OCI-LY7 (cell line): ENCODE data around the gene ZNF205. TPM values are rescaled to one million over a fixed set of nuclear protein-coding genes. Genes with fewer than 3 reads are reported as not detected.

Experiments used
- BruUV-seq: library from RNA; stranded (reverse); fragments of 400-500 nt; replicated peaks from 2 replicates; lab custom pipeline; 2021; lab: Mats Ljungman, UMichigan
- CTCF ChIA-PET: fragments of 300-600 bp; sonication (Branson Sonifier 250); formaldehyde crosslinking; loops from one replicate; lab custom pipeline; 2022; ENCODE audit warnings: antibody characterized with exemption; ENCODE audit not compliant: unreplicated experiment; lab: Charles Lee
- POLR2A ChIA-PET: fragments of 300-600 bp; sonication (Branson Sonifier 250); formaldehyde crosslinking; loops from one replicate; lab custom pipeline; 2022; ENCODE audit warnings: antibody characterized with exemption; lab: Charles Lee
- DNase-seq: peaks from one replicate; pipeline ENCODE4 v3.0.0-alpha.2; 2015; ENCODE audit warnings: low spot score
- H2AFZ ChIP-seq: fragments of 200-600 bp; sonication (generic), shearing (Covaris generic); 2 replicates; pipeline ENCODE4 v1.6.1; 2014; ENCODE audit warnings: mild to moderate bottlenecking, antibody characterized with exemption, low read length, moderate library complexity
- H3K27ac ChIP-seq: fragments of 200-600 bp; sonication (generic); 2 replicates; pipeline ENCODE4 v1.5.1; 2014; ENCODE audit warnings: mixed run types, low read depth, mild to moderate bottlenecking, moderate library complexity, low read length, inconsistent platforms; ENCODE audit not compliant: poor library complexity, severe bottlenecking
- H3K36me3 ChIP-seq: fragments of 200-600 bp; sonication (generic); 2 replicates; pipeline ENCODE4 v1.6.1; 2014; ENCODE audit warnings: mild to moderate bottlenecking, antibody characterized with exemption, low read length, moderate library complexity, mixed read lengths; ENCODE audit not compliant: insufficient read depth
- H3K4me1 ChIP-seq: fragments of 200-600 bp; sonication (generic); 2 replicates; pipeline ENCODE4 v1.5.1; 2014; ENCODE audit warnings: mild to moderate bottlenecking, low read length; ENCODE audit not compliant: insufficient read depth, poor library complexity, severe bottlenecking
- H3K4me2 ChIP-seq: fragments of 200-600 bp; sonication (generic); 2 replicates; pipeline ENCODE4 v1.6.1; 2014; ENCODE audit warnings: mild to moderate bottlenecking, low read length
- H3K4me3 ChIP-seq: fragments of 200-600 bp; sonication (generic); 2 replicates; pipeline ENCODE4 v1.5.1; 2014; ENCODE audit warnings: mild to moderate bottlenecking, low read depth, low read length; ENCODE audit not compliant: poor library complexity, severe bottlenecking
- H3K79me2 ChIP-seq: fragments of 200-600 bp; sonication (generic); 2 replicates; pipeline ENCODE4 v1.6.1; 2016; ENCODE audit warnings: low read depth, mild to moderate bottlenecking, low read length, moderate library complexity, mixed read lengths; ENCODE audit not compliant: insufficient read depth
- H3K9me2 ChIP-seq: fragments of 200-600 bp; sonication (generic); 2 replicates; pipeline ENCODE4 v1.6.1; 2016; ENCODE audit warnings: mild to moderate bottlenecking, low read length, mixed read lengths; ENCODE audit not compliant: insufficient read depth
- H3K9me3 ChIP-seq: fragments of 200-600 bp; sonication (generic); 2 replicates; pipeline ENCODE4 v1.6.1; 2014; ENCODE audit warnings: mild to moderate bottlenecking, mixed run types, low read length, mixed read lengths
- H4K20me1 ChIP-seq: fragments of 200-600 bp; sonication (generic); 2 replicates; pipeline ENCODE4 v1.6.1; 2014; ENCODE audit warnings: mild to moderate bottlenecking, antibody characterized with exemption, low read length, moderate library complexity, mixed read lengths; ENCODE audit not compliant: insufficient read depth
- EZH2phosphoT487 ChIP-seq: fragments of 200-600 bp; sonication (generic); IDR thresholded peaks from 2 replicates; pipeline ENCODE4 v1.6.1; 2018; ENCODE audit warnings: low read depth, borderline replicate concordance, mild to moderate bottlenecking, mixed run types, antibody characterized with exemption, low read length, moderate library complexity, mixed read lengths
- intact Hi-C: fragments of 100-400 bp; cut with micrococcal nuclease; formaldehyde crosslinking; loops from one replicate; pipeline ENCODE4 v1.10.0; 2022; ENCODE audit not compliant: unreplicated experiment
- total RNA-seq, 2 experiments: library from RNA; depleted of rRNA in 1 of 2; stranded (reverse); fragments of >200 nt in 1 of 2; shearing (Covaris generic) in 1 of 2; gene quantifications; 2 replicates each; pipeline ENCODE4 v1.2.3, GENCODE V29; 2014 to 2022
- TF ChIP-seq, protein P1 (sequence below): fragments of 200-600 bp; sonication (generic); conservative IDR thresholded peaks from 2 replicates; pipeline ENCODE4 v1.5.1; 2014; ENCODE audit warnings: mild to moderate bottlenecking, antibody characterized with exemption, low read length, moderate library complexity, mixed read lengths

ZNF205 gene
- total RNA-seq, 2 experiments from 2014 or later = 0.30 to 1.2 TPM

DNA sequence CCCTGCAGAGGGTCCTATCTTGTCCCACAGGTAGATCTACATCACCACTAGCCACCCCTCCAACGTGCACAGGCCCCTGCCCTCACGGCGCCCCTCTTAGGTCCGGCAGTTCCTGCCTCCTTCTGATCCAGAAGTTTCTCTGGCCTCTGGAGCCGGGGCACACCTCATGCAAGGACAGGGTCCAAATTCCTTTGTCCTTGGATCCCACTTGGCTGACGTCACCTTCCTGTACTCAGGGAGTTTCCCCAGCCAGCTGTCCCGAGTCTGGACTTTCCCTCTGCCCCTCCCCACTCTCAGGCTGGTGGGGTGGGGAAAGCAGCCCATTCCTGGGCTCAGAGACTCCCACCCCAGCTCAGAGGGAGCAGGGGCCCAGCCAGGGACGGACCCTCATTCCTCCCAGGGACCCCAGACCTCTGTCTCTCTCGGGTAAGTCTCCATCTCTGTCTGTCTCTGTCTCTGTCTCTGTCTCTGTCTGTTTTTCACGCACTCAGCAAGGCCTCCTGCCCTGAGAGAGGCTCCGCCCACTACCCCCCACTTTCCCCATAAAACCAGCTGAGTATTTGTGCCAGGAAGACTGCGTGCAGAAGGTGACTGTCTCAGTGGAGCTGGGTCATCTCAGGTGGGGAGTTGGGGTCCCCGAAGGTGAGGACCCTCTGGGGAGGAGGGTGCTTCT lies 47.2 kb upstream of the ZNF205 start, which contains the start of gene IL32:
Gene IL32, plus strand, starts transcription at position 572 of the 673 bp plus-strand sequence. CDS start 172 bp downstream, outside the sequence.
- Histone ChIP-seq H3K27ac (no peak within 1 kb of the TSS), H3K4me2 (no peak within 1 kb of the TSS), H3K4me1 (no peaks in the 10 kb centered on the region), H2AFZ (no peak within 1 kb of the TSS), H3K4me3 (no peak within 1 kb of the TSS), H3K79me2 (no peaks in the 10 kb centered on the region), H3K9me2 (no peaks in the 10 kb centered on the region), H3K9me3 (no peaks in the 10 kb centered on the region), H3K36me3 (no peaks in the 10 kb centered on the region), H4K20me1 (no peaks in the 10 kb centered on the region)
- DNase-seq = no peak
- CTCF ChIA-PET = no interaction called here
- intact Hi-C loops = no loop called here
- BruUV-seq = no TSS peak
- POLR2A ChIA-PET = no interaction called here
- no peak for TF ChIP-seq EZH2phosphoT487
- TF ChIP-seq, protein P1, sequence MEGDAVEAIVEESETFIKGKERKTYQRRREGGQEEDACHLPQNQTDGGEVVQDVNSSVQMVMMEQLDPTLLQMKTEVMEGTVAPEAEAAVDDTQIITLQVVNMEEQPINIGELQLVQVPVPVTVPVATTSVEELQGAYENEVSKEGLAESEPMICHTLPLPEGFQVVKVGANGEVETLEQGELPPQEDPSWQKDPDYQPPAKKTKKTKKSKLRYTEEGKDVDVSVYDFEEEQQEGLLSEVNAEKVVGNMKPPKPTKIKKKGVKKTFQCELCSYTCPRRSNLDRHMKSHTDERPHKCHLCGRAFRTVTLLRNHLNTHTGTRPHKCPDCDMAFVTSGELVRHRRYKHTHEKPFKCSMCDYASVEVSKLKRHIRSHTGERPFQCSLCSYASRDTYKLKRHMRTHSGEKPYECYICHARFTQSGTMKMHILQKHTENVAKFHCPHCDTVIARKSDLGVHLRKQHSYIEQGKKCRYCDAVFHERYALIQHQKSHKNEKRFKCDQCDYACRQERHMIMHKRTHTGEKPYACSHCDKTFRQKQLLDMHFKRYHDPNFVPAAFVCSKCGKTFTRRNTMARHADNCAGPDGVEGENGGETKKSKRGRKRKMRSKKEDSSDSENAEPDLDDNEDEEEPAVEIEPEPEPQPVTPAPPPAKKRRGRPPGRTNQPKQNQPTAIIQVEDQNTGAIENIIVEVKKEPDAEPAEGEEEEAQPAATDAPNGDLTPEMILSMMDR = no peak

DNA sequence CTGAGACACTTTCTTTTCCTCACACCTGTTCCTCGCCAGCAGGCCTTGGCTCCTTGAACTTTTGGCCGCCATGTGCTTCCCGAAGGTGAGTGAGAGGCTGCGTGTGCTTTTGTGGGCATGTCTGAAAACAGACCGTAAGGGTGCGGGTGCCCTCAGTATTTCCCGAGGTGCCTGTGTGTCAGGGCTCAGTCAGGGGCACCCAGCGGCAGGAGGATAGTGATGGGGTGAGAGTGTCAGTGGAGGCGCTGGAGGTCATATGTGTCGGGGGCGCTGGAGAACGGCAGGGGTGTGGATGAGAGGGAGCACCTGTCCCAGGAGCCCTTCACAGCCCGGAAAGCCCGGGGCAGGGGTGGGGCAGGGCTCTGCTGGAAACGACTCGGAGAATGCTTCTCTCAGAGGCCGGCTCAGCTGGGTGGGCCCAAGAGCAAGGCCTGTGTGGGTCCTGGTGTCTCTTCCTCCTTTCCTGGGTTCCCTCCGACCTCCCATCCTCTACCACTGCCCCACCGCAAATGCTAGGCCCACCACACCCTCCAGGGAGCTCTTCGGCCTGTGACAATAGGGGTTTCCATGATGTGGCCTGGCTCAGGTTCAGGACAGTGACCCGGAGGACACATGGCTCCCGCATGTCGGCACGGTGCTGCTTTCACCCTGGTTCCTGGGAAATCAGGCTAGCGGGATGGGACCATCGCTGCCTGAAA lies 46.5 kb upstream of the ZNF205 start:
- H3K9me3 ChIP-seq = no peaks in the 10 kb centered on the region
- POLR2A ChIA-PET = no interaction called here
- no peaks in the 10 kb centered on the region for H3K79me2 ChIP-seq
- no peak overlapping the region for H3K4me2 ChIP-seq
- H3K4me1 ChIP-seq = no peaks in the 10 kb centered on the region
- no peaks in the 10 kb centered on the region for H4K20me1 ChIP-seq
- no peak for DNase-seq
- TF ChIP-seq, protein P1 = no peak
- no peak for TF ChIP-seq EZH2phosphoT487
- H3K27ac ChIP-seq = no peak overlapping the region
- H3K36me3 ChIP-seq = no peaks in the 10 kb centered on the region
- H2AFZ ChIP-seq = no peak overlapping the region
- CTCF ChIA-PET = no interaction called here
- no TSS peak for BruUV-seq
- H3K4me3 ChIP-seq = no peak overlapping the region
- H3K9me2 ChIP-seq = no peaks in the 10 kb centered on the region
- intact Hi-C loops = no loop called here

DNA sequence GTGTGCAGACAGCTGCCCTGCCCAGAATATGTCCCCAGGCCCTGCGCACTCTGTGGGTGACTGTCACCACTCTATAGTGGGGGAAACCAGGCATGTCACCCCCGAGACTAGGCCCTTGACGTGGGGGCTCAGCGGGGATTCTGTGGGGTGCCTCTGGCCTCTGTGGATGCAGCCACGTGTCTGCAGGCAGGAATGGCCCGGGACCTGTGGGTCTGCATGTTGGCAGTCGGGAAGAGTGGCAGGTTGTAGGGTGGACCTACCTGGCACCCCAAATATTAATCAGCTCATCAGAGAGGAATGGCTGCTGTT lies 46.0 kb upstream of the ZNF205 start:
- Histone ChIP-seq H4K20me1 (no peaks in the 10 kb centered on the region), H3K4me2 (no peak overlapping the region), H3K4me1 (no peaks in the 10 kb centered on the region), H3K9me2 (no peaks in the 10 kb centered on the region), H2AFZ (no peak overlapping the region), H3K4me3 (no peak overlapping the region), H3K36me3 (no peaks in the 10 kb centered on the region), H3K9me3 (no peaks in the 10 kb centered on the region), H3K27ac (no peak overlapping the region), H3K79me2 (no peaks in the 10 kb centered on the region)
- intact Hi-C loops = no loop called here
- ChIA-PET POLR2A (no interaction called here), CTCF (no interaction called here)
- no peak for DNase-seq
- no peak for TF ChIP-seq EZH2phosphoT487
- TF ChIP-seq, protein P1 = no peak
- no TSS peak for BruUV-seq
